Chondrocyte (in vitro differentiated cells): ENCODE results near the gene CCN6. TPM values are rescaled to one million over a fixed set of nuclear protein-coding genes. Genes with fewer than 3 reads are reported as not detected.

Experiments used
- DNase-seq: peaks from one replicate; pipeline ENCODE4 v3.0.0; 2021; ENCODE audit warnings: mixed read lengths, low spot score
- H3K27ac Mint-ChIP-seq: one replicate; pipeline ENCODE4 v1.8.0; 2021; ENCODE audit warnings: mild to moderate bottlenecking, moderate library complexity, mixed read lengths; ENCODE audit not compliant: unreplicated experiment
- H3K27me3 Mint-ChIP-seq: 2 replicates; pipeline ENCODE4 v1.8.0; 2021; ENCODE audit warnings: low read depth, mixed read lengths
- H3K36me3 Mint-ChIP-seq: 2 replicates; pipeline ENCODE4 v1.8.0; 2021; ENCODE audit warnings: low read depth, mixed read lengths
- H3K4me1 Mint-ChIP-seq: 2 replicates; pipeline ENCODE4 v1.8.0; 2021; ENCODE audit warnings: low read depth, mild to moderate bottlenecking, mixed read lengths
- H3K4me3 Mint-ChIP-seq: one replicate; pipeline ENCODE4 v1.8.0; 2021; ENCODE audit warnings: mild to moderate bottlenecking, moderate library complexity, mixed read lengths; ENCODE audit not compliant: unreplicated experiment
- H3K9me3 Mint-ChIP-seq: 2 replicates; pipeline ENCODE4 v1.8.0; 2021; ENCODE audit warnings: low read depth, mixed read lengths
- total RNA-seq: library from RNA; stranded (reverse); gene quantifications from 3 replicates; pipeline ENCODE4 v1.2.1, GENCODE V29; 2021
- TF ChIP-seq, protein P1 (sequence below): fragments of 200-600 bp; sonication (generic); IDR thresholded peaks from 2 replicates; pipeline ENCODE4 v1.5.0; 2021; ENCODE audit warnings: antibody characterized with exemption, mild to moderate bottlenecking, moderate library complexity

Gene CCN6
- total RNA-seq, 1 donor from 2014 or later: not detected

DNA sequence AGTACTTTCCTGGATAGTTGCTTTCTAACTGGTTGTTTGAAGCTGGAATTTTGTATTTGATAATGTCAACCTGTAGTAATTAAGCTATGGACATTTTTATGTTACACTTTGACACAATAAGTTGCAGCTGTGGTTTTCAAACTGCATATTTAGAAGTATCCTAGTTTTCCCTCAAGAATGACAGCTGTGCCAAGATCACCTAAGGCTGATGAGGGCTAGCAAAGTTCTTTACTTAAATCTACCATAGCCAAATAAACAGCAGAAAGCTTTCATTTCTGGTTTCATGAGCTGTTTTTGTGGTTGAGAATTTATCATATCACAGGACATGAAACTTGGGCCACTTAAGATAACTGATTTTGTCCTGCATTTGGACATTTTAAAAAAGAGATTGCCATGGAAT lies 64.1 kb downstream of the CCN6 start:
- Mint-ChIP-seq H3K36me3 (peaks cover 30% of the 10 kb centered on the region), H3K27ac (no peak overlapping the region), H3K4me1 (peaks cover 7% of the 10 kb centered on the region), H3K9me3 (no peaks in the 10 kb centered on the region), H3K27me3 (no peaks in the 10 kb centered on the region), H3K4me3 (no peak overlapping the region)
- no peak for DNase-seq
- TF ChIP-seq, protein P1, sequence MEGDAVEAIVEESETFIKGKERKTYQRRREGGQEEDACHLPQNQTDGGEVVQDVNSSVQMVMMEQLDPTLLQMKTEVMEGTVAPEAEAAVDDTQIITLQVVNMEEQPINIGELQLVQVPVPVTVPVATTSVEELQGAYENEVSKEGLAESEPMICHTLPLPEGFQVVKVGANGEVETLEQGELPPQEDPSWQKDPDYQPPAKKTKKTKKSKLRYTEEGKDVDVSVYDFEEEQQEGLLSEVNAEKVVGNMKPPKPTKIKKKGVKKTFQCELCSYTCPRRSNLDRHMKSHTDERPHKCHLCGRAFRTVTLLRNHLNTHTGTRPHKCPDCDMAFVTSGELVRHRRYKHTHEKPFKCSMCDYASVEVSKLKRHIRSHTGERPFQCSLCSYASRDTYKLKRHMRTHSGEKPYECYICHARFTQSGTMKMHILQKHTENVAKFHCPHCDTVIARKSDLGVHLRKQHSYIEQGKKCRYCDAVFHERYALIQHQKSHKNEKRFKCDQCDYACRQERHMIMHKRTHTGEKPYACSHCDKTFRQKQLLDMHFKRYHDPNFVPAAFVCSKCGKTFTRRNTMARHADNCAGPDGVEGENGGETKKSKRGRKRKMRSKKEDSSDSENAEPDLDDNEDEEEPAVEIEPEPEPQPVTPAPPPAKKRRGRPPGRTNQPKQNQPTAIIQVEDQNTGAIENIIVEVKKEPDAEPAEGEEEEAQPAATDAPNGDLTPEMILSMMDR: no peak

Other genes starting within 250 kb of the CCN6 start
- 79.1 to 111 TPM (median 109 TPM) in 3 replicates for gene FYN, start 180.7 kb upstream of the CCN6 start, total RNA-seq
- 13.8 to 24.8 TPM (median 23.9 TPM) in 3 replicates for gene TUBE1, start 33.4 kb downstream of the CCN6 start, total RNA-seq
- 25.7 to 37.5 TPM (median 27.9 TPM) in 3 replicates for gene FAM229B, start 33.5 kb downstream of the CCN6 start, total RNA-seq
- gene LAMA4, start 200.5 kb downstream of the CCN6 start, total RNA-seq: 55.2 to 115 TPM (median 102 TPM) in 3 replicates